T-helper 2 cell treated with Interferon-gamma antibody and Interleukin-4, amounts not matched to agents 100 ng/mL and 5 ng/mL, for 36 hours (primary cell): ENCODE measurements around the gene PLA2G4E. TPM values are rescaled to one million over a fixed set of nuclear protein-coding genes. Genes with fewer than 3 reads are reported as not detected.

Experiments
- intact Hi-C: fragments of 100-400 bp; cut with micrococcal nuclease; formaldehyde crosslinking; loops from one replicate; pipeline ENCODE4 v1.15.1; 2023
- total RNA-seq: library from RNA; stranded (reverse); gene quantifications from 2 replicates; pipeline ENCODE4 v1.2.3, GENCODE V29; 2022

PLA2G4E gene
- total RNA-seq, 1 donor from 2014 or later, result not detected

- intact Hi-C loops, result no loop called here
Measured at GRCh38 chr15:41958002-41958420, 62.8 kb downstream of the PLA2G4E start.

DNA sequence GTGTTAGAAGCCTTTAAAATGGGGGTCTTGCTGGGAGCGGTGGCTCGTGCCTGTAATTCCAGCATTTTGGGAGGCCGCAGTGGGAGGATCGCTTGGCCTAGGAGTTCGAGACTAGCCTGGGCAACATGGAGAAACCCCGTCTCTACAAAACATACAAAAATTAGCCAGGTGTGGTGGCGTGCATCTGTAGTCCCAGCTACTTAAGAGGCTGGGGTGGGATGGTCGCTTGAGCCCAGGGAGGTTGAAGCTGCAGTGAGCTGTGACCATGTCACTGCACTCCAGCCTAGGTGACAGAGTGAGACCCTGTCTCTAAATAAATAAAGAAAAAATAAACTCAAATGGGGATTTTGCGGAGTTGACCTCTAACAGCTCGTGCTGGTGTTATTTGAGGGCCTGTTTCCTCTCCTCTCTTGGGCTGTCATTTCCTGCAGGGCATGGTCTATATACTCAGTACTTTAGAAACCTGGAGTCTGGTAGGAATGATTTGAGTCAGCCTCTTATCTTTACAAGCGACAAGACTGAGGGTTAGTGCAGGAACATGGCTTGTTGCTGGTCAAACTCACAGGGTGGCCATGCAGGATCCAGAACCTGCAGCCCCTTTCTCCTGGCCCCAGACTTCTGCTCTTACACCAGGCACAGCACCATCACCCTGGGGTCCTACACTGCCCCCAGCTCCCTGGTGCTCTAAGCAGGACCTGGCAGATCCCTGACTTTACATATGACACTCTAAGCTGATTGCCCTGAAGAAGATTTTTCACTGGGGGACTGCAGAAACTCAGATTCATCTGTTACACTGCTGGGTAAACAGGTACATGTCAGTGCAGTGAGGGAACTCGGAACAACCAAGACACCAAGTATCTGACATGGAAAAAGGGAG lies 63.6 kb downstream of the PLA2G4E start:
- intact Hi-C loops, result no loop called here

- intact Hi-C loops, result no loop called here
Measured at GRCh38 chr15:41955807-41956525, 64.9 kb downstream of the PLA2G4E start.

DNA sequence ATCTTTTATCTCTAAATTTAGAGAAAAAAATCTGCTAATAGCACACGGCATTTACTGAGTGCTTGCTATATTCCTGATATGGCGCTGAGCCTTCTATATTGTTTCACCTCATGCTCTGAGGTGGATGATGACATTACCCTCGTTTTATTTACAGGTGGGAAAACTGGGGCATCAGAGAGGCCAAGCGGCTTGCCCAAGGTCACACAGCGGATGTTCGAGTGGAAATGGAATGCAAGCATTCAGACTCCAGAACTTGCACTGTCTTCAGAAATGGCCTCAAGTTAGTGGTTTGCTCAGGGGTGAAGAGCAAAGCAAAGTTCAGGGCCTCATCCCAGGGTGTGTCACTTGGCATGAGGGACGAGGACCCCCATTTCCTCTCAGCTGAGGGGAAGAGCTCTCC lies 65.7 kb downstream of the PLA2G4E start:
- intact Hi-C loops, result no loop called here

GRCh38 chr15:41954036-41954435 lies 66.8 kb downstream of the PLA2G4E start:
- intact Hi-C loops, result no loop called here

- intact Hi-C loops, result no loop called here
Measured at GRCh38 chr15:41952013-41952563, 68.8 kb downstream of the PLA2G4E start.

DNA sequence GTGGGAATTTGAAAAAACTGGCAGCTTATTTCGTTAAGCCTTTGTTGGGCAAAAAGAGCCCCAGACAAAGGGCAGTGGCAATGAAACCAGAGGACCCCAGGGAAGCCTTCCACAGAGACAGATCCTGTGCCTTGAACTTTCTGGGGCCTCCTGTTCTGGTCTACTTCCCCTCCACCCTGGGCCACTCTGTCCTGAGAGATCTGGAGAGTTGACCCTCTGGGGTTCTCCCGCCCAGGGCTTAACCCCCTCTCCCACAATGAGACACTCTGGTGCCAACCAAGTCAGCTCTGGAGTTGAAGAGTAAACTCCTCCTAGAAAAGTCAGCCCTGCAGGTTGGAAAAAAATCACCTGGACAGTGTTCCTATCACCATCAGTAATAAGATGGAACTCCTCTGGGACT lies 69.3 kb downstream of the PLA2G4E start:
- intact Hi-C loops, result no loop called here

DNA sequence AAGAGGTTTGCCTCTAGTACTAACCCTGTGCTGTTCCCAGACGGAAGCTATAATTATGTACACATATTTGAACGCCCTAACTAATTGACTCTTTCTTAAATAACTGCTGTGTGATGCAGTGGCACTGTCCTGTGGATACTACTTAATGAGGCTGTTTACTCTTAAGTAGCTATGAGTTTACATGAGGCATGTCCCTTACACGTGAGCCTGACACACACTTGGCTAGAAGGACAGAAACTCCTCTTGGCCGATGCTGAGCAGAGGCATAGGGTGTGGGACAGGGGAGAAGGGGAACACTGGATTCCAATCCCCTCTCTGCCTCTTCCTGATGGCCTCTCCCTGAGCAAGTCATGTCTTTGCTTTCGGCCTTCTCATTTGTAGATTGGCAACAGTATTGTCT lies 70.4 kb downstream of the PLA2G4E start:
- intact Hi-C loops, result no loop called here

DNA sequence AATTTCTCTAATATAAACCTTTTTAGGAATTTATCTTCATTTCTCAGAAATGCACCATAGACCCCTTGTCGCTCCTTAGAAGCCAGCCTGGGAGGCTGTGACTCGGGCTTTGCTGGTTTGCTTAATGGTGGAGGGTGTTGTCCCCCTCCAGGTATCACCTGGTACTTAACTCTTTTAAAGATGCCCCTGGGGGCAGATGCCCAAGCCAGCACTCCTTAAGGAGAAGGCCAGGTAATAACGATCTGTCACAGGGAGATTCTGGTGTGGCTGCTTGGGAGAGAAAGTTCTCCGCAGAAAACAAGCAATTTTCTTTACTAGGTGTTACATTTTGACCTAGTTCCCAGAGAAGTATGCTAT lies 70.7 kb downstream of the PLA2G4E start:
- intact Hi-C loops, result no loop called here

- intact Hi-C loops, result no loop called here
Measured at GRCh38 chr15:41949401-41950126, 71.3 kb downstream of the PLA2G4E start.

DNA sequence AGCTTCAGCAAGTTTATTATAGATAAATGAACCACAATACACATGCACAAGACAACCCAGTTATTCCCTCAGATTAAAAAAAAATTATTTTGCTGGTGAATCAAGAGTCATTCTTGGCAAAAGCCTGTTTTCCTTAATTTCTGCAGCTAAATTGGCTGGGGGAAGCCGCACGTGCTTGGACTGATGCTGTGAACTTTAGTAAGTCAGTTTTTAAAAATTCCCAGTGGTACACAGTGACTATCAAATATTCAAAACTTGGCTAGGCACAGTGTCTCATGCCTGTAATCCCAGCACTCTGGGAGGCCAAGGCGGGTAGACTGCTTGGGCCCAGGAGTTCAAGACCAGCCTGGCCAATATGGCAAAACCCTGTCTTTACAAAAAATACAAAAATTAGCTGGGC lies 72.4 kb downstream of the PLA2G4E start:
- intact Hi-C loops, result no loop called here

DNA sequence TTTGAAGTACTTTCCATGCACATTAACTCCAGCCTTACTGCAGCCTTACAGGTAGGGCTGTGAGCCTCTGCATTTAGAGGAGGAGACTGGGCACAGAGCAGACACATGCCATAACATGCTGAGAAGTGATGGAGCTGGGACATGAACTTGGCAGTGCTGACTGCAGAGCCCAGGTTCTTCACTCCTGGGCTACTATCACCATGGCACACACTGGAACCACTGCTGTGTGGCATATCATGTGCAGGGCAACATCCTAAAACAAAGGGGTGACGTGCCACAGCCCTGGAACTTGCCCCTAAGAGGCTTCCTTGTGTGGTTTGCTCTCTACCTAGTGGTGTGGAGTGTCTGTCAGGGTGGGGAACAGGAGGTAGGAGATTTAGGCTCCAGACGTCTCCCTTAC lies 73.9 kb downstream of the PLA2G4E start:
- intact Hi-C loops, result no loop called here

GRCh38 chr15:41945731-41946130 lies 75.1 kb downstream of the PLA2G4E start:
- intact Hi-C loops, result no loop called here

DNA sequence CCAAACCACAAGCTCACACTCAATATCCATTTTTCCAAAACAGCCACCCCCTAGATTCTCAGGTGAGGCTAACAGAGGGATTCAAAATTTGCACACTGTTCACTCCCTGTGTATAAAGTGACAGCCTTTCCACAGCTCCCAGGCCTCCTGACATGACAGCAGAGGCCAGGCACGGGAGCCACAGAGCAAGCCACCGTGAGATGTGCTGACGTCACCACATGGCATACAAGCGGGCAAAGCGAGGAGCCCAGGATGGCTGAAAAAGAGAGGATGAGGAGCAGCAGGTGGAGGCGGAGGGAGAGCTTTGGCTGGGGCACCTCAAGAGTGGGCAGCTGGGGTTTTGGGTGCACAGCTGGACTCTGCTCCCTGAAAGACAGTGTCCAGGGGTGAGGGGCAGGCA lies 75.6 kb downstream of the PLA2G4E start:
- intact Hi-C loops, result no loop called here

DNA sequence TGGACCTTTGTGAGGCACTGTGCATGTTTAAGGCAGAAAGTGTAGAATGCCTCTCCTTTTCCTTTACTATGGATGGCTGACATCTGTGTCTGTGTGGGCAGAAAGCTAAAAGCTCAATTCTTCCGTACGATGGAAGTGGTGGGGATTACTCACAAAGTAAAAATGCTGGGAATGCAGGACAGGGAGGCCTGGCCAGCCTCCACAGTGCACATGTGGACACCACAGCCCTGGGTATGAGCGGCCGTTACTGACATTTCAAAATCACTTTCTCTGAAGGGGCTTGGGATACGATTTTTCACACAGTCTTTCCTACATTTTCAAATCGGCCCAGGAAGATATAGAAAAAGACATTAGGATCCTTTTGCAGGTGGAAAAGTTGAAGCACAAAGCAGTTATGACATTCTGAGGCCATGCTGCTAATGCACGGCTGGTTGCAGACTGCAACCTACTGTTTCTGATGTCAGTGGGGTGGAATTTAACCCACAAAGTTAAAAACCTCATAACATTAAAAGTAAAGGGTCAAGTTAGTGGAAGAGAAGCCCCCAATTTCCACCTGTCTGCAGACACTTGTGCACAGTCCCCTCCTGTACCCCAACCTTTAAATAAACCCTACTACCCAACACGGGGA lies 76.4 kb downstream of the PLA2G4E start:
- intact Hi-C loops, result no loop called here

- intact Hi-C loops, result no loop called here
Measured at GRCh38 chr15:41943543-41944312, 77.1 kb downstream of the PLA2G4E start.

DNA sequence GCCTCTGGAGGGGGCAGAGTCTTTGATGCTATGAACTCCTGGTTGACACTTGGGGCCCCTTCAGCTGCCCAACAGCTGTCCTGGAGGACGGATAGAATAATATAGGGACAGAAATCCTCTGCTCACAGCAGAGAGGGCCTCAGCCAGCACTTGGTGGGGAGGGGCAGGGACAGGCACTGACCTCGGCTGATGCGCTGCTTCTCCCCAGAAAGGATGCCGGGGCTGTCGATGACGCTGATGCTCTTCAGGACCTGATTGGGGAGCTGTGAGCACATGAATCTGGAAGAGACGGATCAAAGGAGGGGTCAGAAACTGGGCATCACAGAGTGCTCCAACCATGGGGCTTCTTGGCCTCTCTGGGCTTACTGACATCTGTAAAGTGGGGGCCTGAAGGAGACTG lies 78.0 kb downstream of the PLA2G4E start:
- intact Hi-C loops, result no loop called here

DNA sequence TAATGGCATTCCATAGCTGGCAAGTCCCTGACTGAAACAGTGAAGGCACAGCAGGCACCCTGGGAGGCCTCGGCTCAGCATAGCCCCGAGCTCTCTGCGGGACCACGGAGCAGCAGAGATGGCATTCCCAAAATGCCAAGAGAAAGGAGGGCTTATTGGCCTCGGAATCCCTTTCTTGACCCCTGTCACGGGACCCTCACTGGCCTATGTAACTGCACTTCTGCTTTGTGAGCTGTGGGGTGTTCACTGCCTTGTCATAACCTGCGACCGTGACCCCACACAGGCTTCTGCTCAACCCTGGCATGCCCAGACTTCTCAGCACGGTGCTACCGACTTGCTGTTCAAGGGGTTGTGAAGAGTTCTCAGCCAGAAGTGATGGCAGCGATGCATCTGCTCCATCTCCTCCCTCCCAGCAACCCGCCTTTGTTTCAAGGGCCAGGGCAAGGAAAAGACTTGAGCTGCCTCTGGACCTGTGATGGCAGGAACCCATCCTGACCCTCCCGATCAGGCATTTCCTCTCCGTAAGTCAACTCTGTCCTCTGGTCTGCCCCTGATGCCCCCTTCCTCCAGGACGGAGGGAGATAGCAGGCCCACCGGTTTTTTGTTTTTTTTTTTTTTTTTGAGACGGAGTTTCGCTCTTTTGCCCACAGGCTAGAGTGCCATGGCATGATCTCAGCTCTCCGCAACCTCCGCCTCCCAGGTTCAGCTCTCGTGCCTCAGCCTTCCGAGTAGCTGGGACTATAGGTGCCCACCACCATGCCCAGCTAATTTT lies 79.0 kb downstream of the PLA2G4E start:
- intact Hi-C loops, result no loop called here

DNA sequence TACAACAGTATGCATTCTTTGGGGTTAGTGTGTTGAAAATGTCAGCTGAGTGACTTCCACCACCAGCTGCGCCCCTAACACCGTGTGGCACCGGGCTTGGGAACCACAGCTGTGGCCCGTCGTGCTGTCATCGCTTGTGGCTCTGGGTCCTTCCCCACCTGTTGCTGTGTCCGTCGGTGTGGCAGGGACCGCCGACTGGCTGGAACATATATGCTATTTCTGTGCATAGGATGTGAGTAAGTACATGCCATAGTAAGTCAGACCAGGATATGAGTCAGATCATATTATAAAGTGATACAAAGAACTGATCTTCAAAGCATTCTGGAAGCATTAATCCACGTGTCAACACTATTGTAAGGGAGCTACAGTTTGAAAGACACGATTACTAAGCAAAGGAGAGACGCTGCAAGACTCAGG lies 80.4 kb downstream of the PLA2G4E start:
- intact Hi-C loops, result no loop called here

GRCh38 chr15:41939986-41940385 lies 80.9 kb downstream of the PLA2G4E start:
- intact Hi-C loops, result loop anchor here (5.0 kb wide), 1 partner anchor 38 kb away; no protein-coding TSS in a partner anchor
